RWPE1 (cell line): ENCODE data around the gene SLCO4A1.

ENCODE experiments used
- CTCF ChIA-PET: fragments of 350-600 bp; sonication (Branson Sonifier 250); formaldehyde crosslinking; extraction: SDS; loops from one replicate; lab custom pipeline; 2021; lab: Yijun Ruan, JAX
- POLR2A ChIA-PET: fragments of 400-600 bp; formaldehyde crosslinking; extraction: SDS; loops from one replicate; lab custom pipeline; 2020; ENCODE audit warnings: antibody characterized with exemption; ENCODE audit not compliant: low non-redundant PET; lab: Yijun Ruan, JAX
- DNase-seq: peaks from one replicate; pipeline ENCODE4 v3.0.0; 2012; ENCODE audit warnings: low spot score
- H3K27ac ChIP-seq: fragments of 450-650 bp; 2 replicates; pipeline ENCODE4 v1.5.1; 2017
- TF ChIP-seq, protein P1 (sequence below): fragments of 450-650 bp; conservative IDR thresholded peaks from 2 replicates; pipeline ENCODE4 v1.5.1; 2017; ENCODE audit warnings: low read depth, mild to moderate bottlenecking

SLCO4A1 gene

DNA sequence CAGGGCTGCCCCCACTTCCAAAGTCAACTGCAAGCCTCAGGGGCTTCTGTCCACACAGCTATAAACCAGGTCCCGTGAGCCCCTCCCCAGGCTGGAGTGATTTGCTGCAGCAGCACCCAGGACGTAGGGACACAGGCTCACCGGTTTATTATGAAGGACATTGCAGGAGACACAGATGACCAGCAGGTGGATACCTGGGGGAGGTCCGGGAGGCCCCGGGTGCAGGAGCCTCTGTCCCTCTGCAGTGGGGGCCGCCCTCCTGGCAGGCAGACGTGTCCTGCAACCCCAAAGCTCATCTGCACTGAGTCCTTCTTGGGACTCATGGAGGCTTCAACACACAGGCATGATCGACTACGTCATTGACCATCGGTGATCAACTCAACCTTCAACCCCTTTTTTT is 51.8 kb downstream of the SLCO4A1 start:
- POLR2A ChIA-PET: no interaction called here
- TF ChIP-seq, protein P1, sequence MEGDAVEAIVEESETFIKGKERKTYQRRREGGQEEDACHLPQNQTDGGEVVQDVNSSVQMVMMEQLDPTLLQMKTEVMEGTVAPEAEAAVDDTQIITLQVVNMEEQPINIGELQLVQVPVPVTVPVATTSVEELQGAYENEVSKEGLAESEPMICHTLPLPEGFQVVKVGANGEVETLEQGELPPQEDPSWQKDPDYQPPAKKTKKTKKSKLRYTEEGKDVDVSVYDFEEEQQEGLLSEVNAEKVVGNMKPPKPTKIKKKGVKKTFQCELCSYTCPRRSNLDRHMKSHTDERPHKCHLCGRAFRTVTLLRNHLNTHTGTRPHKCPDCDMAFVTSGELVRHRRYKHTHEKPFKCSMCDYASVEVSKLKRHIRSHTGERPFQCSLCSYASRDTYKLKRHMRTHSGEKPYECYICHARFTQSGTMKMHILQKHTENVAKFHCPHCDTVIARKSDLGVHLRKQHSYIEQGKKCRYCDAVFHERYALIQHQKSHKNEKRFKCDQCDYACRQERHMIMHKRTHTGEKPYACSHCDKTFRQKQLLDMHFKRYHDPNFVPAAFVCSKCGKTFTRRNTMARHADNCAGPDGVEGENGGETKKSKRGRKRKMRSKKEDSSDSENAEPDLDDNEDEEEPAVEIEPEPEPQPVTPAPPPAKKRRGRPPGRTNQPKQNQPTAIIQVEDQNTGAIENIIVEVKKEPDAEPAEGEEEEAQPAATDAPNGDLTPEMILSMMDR: no peak
- DNase-seq: no peak
- CTCF ChIA-PET: interaction anchor here (0.5 to 2.0 kb wide), 6 partner anchors 9 to 315 kb away, joined by 3 to 10 read pairs (median 5); no protein-coding TSS in a partner anchor
- no peak overlapping the region for H3K27ac ChIP-seq

DNA sequence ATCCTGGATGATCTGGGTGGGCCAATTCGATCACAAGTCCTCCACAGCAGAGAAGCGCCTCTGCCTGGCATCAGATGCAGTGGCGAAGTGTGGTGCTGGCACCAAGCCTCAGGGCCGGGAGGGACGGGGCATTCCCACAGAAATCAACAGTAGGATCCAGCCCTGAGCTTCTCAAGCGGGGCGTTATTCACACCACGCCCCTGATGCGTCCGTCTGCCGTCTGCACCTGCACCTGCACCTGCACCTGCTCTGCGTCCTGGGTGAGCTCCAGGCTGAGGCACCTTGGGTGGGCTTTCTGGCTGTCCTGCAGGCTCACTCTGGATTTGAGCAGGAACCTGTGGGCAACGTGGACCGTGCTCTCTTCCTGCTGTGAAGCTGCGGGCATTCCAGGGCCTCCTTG is 52.6 kb downstream of the SLCO4A1 start:
- DNase-seq: no peak
- no peak overlapping the region for H3K27ac ChIP-seq
- ChIA-PET CTCF (interaction anchor here (0.5 to 2.0 kb wide), 5 partner anchors 8 to 97 kb away, joined by 4 to 10 read pairs (median 7); no protein-coding TSS in a partner anchor), POLR2A (interaction anchor here (0.6 kb wide), 1 partner anchor 127 kb away, joined by 3 read pairs; no protein-coding TSS in a partner anchor)
- TF ChIP-seq, protein P1: no peak

DNA sequence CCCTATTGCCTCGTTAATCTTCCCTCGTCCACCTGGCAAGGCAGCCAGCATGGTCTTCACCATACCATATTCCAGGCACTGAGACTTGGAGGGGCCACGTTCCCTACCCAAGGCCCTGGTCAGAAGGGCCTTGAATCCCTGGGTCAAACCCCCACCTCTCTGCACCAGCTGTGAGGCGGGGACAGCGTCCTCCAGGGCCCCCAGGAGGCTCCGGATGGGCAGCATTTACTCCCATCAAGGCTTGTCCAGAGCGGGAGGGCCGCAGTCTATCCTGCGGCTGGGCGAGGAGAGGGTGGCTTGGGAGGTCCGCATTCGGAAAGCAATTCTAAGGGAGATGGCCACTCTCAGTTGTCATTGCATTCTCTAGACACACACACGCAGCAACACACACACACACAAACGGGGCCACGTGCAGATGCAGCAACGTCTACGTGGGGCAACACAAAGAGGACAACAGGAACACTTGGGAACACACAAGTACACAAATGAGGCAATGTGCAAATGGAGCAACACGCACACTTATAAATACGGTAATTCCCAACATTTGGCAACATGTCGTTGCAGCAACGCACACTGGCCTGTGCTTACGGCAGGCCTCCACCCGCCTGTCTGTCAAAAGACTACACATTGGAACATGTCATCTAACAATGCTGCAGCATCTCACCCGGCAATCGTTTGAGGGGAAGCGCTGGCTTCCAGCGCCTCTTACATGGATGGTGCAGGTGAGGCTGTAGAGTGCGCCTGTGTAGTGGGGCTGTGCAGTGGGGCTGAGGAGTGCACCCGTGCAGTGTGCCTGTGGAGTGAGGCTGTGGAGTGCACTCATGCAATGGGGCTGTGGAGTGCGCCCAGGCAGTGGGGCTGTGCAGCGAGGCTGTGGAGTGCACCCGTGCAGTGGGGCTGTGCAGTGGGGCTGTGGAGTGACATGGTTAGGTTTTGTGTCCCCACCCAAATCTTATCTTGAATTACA is 53.4 kb downstream of the SLCO4A1 start:
- ChIA-PET CTCF (interaction anchor here (0.8 to 2.0 kb wide), 2 partner anchors 7 to 93 kb away, joined by 6 to 10 read pairs; no protein-coding TSS in a partner anchor), POLR2A (interaction anchor here (0.6 kb wide), 1 partner anchor 127 kb away, joined by 3 read pairs; no protein-coding TSS in a partner anchor)
- H3K27ac ChIP-seq: no peak overlapping the region
- no peak for DNase-seq
- TF ChIP-seq, protein P1: no peak

DNA sequence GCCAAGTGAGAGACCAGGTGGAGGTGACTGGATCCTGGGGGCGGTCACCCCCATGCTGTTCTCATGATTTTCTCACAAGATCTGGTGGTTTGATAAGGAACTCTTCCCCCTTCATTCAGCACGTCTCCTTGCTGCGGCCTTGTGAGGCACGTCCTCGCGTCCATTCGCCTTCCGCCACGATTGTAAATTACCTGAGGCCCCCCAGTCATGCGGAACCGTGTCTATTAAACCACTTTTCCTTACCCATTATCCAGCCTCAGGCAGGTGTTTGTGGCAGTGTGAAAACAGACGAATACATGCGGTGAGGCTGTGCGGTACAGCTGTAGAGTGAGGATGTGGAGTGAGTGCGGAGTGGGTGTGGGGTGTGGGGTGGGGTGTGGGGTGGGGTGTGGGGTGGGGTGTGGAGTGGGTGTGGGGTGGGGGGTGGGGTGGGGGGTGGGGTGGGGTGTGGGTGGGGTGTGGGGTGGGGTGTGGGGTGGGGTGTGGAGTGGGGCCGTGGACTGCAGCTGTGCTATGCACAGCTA is 54.2 kb downstream of the SLCO4A1 start:
- ChIA-PET CTCF (interaction anchor here (1.8 kb wide), 1 partner anchor 95 kb away, joined by 5 read pairs; no protein-coding TSS in a partner anchor), POLR2A (no interaction called here)
- H3K27ac ChIP-seq: no peak overlapping the region
- TF ChIP-seq, protein P1: no peak
- DNase-seq: no peak

DNA sequence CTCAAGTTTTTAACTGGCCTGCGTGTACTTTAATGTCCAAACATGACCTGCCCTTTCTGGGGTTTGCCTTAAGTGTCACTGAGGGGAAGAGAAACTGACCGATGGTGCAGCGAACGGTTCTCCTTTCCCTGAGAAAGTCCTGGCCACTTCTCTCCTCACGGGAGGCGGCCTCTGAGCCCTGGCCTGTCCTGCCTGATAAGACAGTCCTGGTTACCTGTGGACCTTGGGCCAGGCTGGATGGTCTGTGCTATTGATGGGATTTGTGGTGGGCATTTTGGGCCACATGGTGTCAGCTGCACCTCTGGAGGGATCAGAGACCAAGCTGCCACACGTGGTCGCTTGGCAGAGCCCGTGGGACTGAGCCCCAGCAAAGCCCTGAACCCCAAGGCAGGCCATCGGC is 54.7 kb downstream of the SLCO4A1 start:
- TF ChIP-seq, protein P1: no peak
- no peak overlapping the region for H3K27ac ChIP-seq
- DNase-seq: no peak
- ChIA-PET POLR2A (no interaction called here), CTCF (interaction anchor here (1.1 to 1.8 kb wide), 2 partner anchors 27 to 94 kb away, joined by 3 to 5 read pairs; no protein-coding TSS in a partner anchor)

DNA sequence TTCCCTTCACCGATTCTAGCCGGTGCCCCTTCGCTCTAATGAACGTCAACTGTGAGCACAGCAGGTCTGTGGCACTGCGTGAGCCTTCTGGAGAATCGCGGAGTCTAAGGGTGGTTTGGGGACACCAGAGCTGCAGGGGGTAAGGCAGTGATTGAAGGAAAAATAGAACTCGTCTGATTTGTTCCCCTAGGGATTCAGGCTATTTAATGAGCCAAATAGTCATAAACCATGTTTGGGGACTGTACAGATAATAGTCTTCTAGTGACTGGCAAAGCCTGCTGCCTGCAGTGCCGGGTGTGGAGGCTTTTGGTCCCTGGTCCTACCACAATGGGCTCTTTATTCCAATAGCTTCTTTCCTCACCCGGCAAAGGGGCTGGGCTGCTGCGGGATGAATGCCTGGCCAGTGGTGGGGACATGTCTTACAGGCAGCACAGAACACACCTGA is 55.2 kb downstream of the SLCO4A1 start:
- TF ChIP-seq, protein P1: no peak
- H3K27ac ChIP-seq: no peak overlapping the region
- POLR2A ChIA-PET: interaction anchor here (0.7 kb wide), 2 partner anchors 47 to 88 kb away, joined by 3 to 6 read pairs; no protein-coding TSS in a partner anchor
- DNase-seq: no peak
- CTCF ChIA-PET: interaction anchor here (0.9 to 1.8 kb wide), 3 partner anchors 26 to 312 kb away, joined by 3 to 5 read pairs (median 5); no protein-coding TSS in a partner anchor
